ENCODE data around the gene MED12L. TPM values are rescaled to one million over a fixed set of nuclear protein-coding genes. Genes with fewer than 3 reads are reported as not detected.
A peak's percentile ranks its signal among the peaks of the same experiment; 100 is the strongest.

Gene MED12L
- total RNA-seq, 2 donors from 2014 or later: 4.4 to 5.8 TPM

DNA sequence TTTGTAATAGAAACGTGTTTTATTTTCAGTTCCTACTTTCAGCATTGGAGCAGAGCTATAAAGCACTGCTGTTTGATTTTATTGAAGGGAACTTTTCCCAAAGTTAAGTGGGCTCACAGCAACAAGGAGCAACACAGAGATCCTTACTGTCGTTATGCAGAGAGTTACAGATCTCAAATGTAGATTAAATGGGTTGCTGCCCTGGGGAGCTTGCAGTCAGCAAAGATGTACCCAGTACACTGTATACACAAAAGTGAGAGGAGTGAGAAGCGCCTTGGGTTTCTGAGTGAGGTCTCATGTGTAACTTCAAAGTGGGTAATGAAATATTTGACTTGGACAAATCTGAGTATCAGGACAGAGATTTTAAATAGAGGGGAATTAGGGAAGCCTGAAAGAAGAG, 47.7 kb downstream of the MED12L start:
- Mint-ChIP-seq H3K36me3 (ENCODE audit: insufficient read depth in 2 of 2) (no peaks in the 10 kb centered on the region), H3K27ac (no peak overlapping the region), H3K4me1 (ENCODE audit: low read depth) (peaks cover 22% of the 10 kb centered on the region), H3K27me3 (ENCODE audit: low read depth) (peaks cover 6% of the 10 kb centered on the region), H3K4me3 (peak overlapping the region in 1 of 2 donors; percentile 8), H3K9me3 (no peaks in the 10 kb centered on the region)
- ATAC-seq (replicated peaks in 1 of 2) (no peak), DNase-seq (no peak)

DNA sequence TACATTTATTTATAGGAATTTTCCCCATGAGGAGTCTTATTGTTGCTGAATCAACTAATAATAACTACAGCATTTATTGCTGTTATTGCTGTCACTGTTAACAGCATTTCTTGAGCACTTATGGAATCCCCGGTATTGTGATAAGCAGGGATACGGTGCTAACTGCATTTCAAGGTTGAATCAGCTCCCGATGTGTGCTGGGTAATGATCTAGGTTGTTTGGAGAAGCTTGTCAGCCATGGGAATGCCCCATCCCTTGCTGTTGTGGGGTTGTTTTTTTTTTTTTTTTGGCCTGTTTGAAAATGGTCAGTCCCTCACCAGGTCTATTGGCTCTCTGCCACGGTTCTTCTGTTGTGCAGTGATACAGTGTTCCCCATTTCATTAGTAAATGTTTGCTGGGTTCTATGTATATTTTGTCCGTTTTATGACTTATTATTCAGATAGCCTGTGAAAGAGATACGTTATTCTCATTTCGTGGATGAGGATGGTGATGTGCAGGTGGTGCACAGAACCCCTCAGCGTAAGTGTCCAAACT, 48.5 kb downstream of the MED12L start:
- no peaks in the 10 kb centered on the region for H3K9me3 Mint-ChIP-seq
- H3K4me3 Mint-ChIP-seq: no peak overlapping the region
- ATAC-seq (replicated peaks in 1 of 2) (no peak), DNase-seq (no peak)
- H3K27ac Mint-ChIP-seq: no peak overlapping the region
- peaks cover 6% of the 10 kb centered on the region for H3K27me3 Mint-ChIP-seq (ENCODE audit: low read depth)
- H3K4me1 Mint-ChIP-seq (ENCODE audit: low read depth): peaks cover 22% of the 10 kb centered on the region
- H3K36me3 Mint-ChIP-seq (ENCODE audit: insufficient read depth in 2 of 2): no peaks in the 10 kb centered on the region

- DNase-seq: peak; percentile 67 to 80
- ATAC-seq (replicated peaks in 1 of 2): peak; percentile 93 to 96
- peaks cover 22% of the 10 kb centered on the region for H3K4me1 Mint-ChIP-seq (ENCODE audit: low read depth)
- peak overlapping the region; percentile 40 to 57 for H3K4me3 Mint-ChIP-seq
- H3K27ac Mint-ChIP-seq: peak overlapping the region; percentile 6
- H3K9me3 Mint-ChIP-seq: no peaks in the 10 kb centered on the region
- H3K36me3 Mint-ChIP-seq (ENCODE audit: insufficient read depth in 2 of 2): no peaks in the 10 kb centered on the region
- peaks cover 6% of the 10 kb centered on the region for H3K27me3 Mint-ChIP-seq (ENCODE audit: low read depth)
Observed at GRCh38 chr3:151135541-151136337, 50.3 kb downstream of the MED12L start.

GRCh38 chr3:151142929-151143328, 57.5 kb downstream of the MED12L start:
- Mint-ChIP-seq H3K27ac (no peak overlapping the region), H3K4me3 (no peak overlapping the region), H3K9me3 (no peaks in the 10 kb centered on the region), H3K4me1 (ENCODE audit: low read depth) (peaks cover 12% of the 10 kb centered on the region), H3K27me3 (ENCODE audit: low read depth) (peaks cover 7% of the 10 kb centered on the region), H3K36me3 (ENCODE audit: insufficient read depth in 2 of 2) (no peaks in the 10 kb centered on the region)
- DNase-seq (no peak), ATAC-seq (replicated peaks in 1 of 2) (no peak)

GRCh38 chr3:151144016-151144415, 58.6 kb downstream of the MED12L start:
- Mint-ChIP-seq H3K9me3 (no peaks in the 10 kb centered on the region), H3K4me3 (no peak overlapping the region), H3K36me3 (ENCODE audit: insufficient read depth in 2 of 2) (no peaks in the 10 kb centered on the region), H3K27ac (no peak overlapping the region), H3K4me1 (ENCODE audit: low read depth) (peaks cover 12% of the 10 kb centered on the region), H3K27me3 (ENCODE audit: low read depth) (peaks cover 10% of the 10 kb centered on the region)
- ATAC-seq (replicated peaks in 1 of 2): no peak
- no peak for DNase-seq

DNA sequence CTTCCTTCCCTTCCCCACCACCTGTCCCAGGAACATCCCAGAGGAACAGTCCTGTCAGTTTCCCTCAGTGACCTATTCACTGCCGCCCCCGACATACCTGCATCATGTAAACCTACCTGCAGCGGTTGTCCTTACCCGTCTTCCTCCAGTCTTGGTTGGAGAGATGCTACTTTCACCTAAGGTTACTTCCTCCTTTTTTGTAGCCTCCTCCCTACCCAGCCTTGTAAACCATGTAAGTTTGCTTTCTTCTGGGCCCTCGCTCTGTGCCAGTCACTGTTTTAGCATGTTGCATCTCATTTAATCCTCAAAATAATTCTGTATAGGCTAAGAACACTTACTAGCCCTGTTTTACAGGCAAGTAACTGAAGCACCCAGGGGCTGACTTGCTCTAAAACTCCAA, 59.3 kb downstream of the MED12L start:
- no peak overlapping the region for H3K4me3 Mint-ChIP-seq
- H3K4me1 Mint-ChIP-seq (ENCODE audit: low read depth): peaks cover 12% of the 10 kb centered on the region
- H3K27me3 Mint-ChIP-seq (ENCODE audit: low read depth): peaks cover 12% of the 10 kb centered on the region
- H3K36me3 Mint-ChIP-seq (ENCODE audit: insufficient read depth in 2 of 2): no peaks in the 10 kb centered on the region
- H3K27ac Mint-ChIP-seq: no peak overlapping the region
- DNase-seq: no peak
- H3K9me3 Mint-ChIP-seq: no peaks in the 10 kb centered on the region
- no peak for ATAC-seq (replicated peaks in 1 of 2)

GRCh38 chr3:151145713-151146070, 60.2 kb downstream of the MED12L start:
- ATAC-seq (replicated peaks in 1 of 2) (peak in 1 of 2 donors; percentile 8), DNase-seq (no peak)
- Mint-ChIP-seq H3K4me1 (ENCODE audit: low read depth) (peaks cover 12% of the 10 kb centered on the region), H3K27me3 (ENCODE audit: low read depth) (peaks cover 12% of the 10 kb centered on the region), H3K9me3 (no peaks in the 10 kb centered on the region), H3K27ac (no peak overlapping the region), H3K4me3 (no peak overlapping the region), H3K36me3 (ENCODE audit: insufficient read depth in 2 of 2) (no peaks in the 10 kb centered on the region)

- H3K27me3 Mint-ChIP-seq (ENCODE audit: low read depth): peaks cover 12% of the 10 kb centered on the region
- peaks cover 12% of the 10 kb centered on the region for H3K4me1 Mint-ChIP-seq (ENCODE audit: low read depth)
- no peak overlapping the region for H3K4me3 Mint-ChIP-seq
- peak; percentile 56 to 58 for DNase-seq
- no peaks in the 10 kb centered on the region for H3K36me3 Mint-ChIP-seq (ENCODE audit: insufficient read depth in 2 of 2)
- peak; percentile 89 to 90 for ATAC-seq (replicated peaks in 1 of 2)
- no peaks in the 10 kb centered on the region for H3K9me3 Mint-ChIP-seq
- H3K27ac Mint-ChIP-seq: no peak overlapping the region
Observed at GRCh38 chr3:151146071-151146730, 60.7 kb downstream of the MED12L start.

- DNase-seq (no peak), ATAC-seq (replicated peaks in 1 of 2) (no peak)
- Mint-ChIP-seq H3K4me1 (ENCODE audit: low read depth) (peaks cover 12% of the 10 kb centered on the region), H3K27me3 (ENCODE audit: low read depth) (peaks cover 12% of the 10 kb centered on the region), H3K36me3 (ENCODE audit: insufficient read depth in 2 of 2) (no peaks in the 10 kb centered on the region), H3K27ac (no peak overlapping the region), H3K4me3 (peak overlapping the region in 1 of 2 donors; percentile 41), H3K9me3 (no peaks in the 10 kb centered on the region)
Observed at GRCh38 chr3:151146731-151147091, 61.2 kb downstream of the MED12L start.

DNA sequence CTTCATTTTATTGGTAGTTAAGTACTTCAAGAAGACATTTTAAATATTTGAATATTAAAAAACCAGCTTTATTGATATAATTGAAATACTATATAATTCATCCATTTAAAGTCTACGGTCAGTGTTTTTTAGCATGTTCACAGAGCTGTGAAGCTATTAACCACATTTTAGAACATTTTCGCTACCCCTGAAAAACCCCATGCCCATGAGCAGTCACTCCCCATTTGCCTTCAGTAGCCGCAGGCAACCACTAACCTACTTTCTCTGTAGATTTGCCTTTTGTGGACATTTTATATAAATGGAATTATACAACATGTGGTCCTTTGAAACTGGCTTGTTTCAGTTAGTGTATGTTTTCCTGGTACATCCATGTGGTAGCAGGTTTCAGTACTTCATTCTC, 61.8 kb downstream of the MED12L start:
- no peak for DNase-seq
- Mint-ChIP-seq H3K27me3 (ENCODE audit: low read depth) (peaks cover 6% of the 10 kb centered on the region), H3K9me3 (no peaks in the 10 kb centered on the region), H3K27ac (no peak overlapping the region), H3K4me1 (ENCODE audit: low read depth) (peaks cover 12% of the 10 kb centered on the region), H3K36me3 (ENCODE audit: insufficient read depth in 2 of 2) (no peaks in the 10 kb centered on the region), H3K4me3 (no peak overlapping the region)
- no peak for ATAC-seq (replicated peaks in 1 of 2)

DNA sequence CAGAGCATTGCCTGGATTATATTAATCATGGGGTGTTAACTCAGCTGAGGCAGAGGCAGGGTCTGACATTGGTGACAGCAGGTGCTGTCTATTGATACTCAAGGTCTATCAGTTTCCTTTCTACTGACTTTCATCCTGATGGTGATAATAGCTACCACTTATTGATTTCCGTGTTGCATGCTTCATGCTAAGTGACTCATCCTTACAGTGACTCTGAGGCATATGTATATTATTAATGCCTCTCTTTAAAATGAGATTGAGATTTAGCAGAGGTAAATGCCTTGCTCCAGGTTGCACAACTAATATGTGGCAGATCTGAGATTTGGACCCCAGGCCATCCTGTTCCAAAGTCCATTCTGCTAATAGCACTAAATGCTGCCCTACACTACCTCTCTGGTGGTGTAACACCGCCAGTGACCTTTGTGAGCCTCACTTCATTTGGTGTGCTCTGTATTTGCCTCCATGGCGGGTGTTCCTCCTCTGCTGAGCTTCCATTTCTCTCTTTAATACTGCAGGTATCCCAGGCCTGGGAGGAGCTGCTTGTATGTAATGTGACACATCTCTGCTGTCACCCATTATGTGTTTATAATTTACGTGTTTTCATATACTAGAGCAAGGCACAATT, 67.1 kb downstream of the MED12L start:
- Mint-ChIP-seq H3K4me1 (ENCODE audit: low read depth) (no peaks in the 10 kb centered on the region), H3K9me3 (no peaks in the 10 kb centered on the region), H3K36me3 (ENCODE audit: insufficient read depth in 2 of 2) (no peaks in the 10 kb centered on the region), H3K27me3 (ENCODE audit: low read depth) (peaks cover 5% of the 10 kb centered on the region), H3K4me3 (no peak overlapping the region), H3K27ac (no peak overlapping the region)
- ATAC-seq (replicated peaks in 1 of 2) (no peak), DNase-seq (no peak)

DNA sequence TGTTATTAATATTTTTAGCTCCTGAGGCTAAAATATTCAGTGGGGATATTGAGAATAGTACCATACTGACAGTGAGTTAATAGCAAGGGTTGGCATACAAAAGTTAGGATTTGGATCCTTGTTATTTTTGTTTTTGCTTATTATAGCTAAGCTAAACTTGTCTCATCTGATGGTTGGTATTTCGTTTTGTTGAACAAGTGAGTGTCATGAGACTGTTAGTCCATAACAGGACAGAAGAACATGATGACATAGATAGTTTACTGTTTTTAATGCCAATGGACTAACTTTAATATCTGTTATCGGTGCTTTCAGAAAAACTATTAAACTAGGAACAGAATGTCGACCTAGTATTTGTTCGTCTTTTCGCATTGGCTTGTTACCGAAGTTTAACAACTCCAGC, 69.1 kb downstream of the MED12L start:
- H3K36me3 Mint-ChIP-seq (ENCODE audit: insufficient read depth in 2 of 2): no peaks in the 10 kb centered on the region
- DNase-seq: no peak

DNA sequence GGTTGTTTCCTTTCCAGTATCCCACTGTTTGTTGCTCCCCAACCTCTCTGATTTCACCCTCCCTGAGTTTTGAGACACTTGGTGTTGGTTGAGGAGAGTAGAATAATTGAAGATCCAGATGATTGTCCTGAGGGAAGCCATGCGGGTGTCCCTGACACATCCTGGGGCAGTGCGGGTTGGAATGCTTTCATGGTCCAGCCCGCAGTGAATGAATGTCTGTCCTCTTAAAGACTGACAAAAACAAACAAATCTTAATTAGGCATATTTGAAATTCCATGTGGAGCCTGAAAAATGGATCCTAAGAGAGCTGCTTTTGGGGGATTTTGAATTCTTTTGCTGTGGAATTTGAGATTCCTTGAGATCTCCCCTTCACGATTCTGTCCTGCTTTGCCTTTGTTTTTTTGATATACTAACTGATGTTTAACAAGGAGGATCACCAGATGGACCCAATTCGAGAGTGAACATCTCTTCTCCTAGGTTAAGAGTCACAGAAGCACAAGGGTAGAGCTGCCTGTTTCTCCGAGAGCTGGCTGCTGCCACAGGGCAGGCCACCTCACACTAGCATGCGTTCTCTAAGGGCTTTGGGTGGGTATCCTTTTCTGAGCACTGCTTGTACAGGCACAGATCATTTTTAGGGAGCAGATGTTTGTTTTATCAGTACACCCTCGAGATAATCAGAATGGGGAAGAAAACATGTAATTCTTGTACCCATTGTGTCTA, 70.1 kb downstream of the MED12L start:
- DNase-seq: no peak
- H3K36me3 Mint-ChIP-seq (ENCODE audit: insufficient read depth in 2 of 2): no peaks in the 10 kb centered on the region
- no peak for ATAC-seq (replicated peaks in 1 of 2)
- peaks cover 2% of the 10 kb centered on the region for H3K27me3 Mint-ChIP-seq (ENCODE audit: low read depth)
- H3K4me1 Mint-ChIP-seq (ENCODE audit: low read depth): no peaks in the 10 kb centered on the region
- no peaks in the 10 kb centered on the region for H3K9me3 Mint-ChIP-seq
- no peak overlapping the region for H3K27ac Mint-ChIP-seq
- H3K4me3 Mint-ChIP-seq: no peak overlapping the region

More for the DNA sequence above, 69.1 kb downstream of the MED12L start:
- no peak for ATAC-seq (replicated peaks in 1 of 2)
- no peak overlapping the region for H3K27ac Mint-ChIP-seq
- H3K9me3 Mint-ChIP-seq: no peaks in the 10 kb centered on the region
- no peak overlapping the region for H3K4me3 Mint-ChIP-seq
- H3K27me3 Mint-ChIP-seq (ENCODE audit: low read depth): no peaks in the 10 kb centered on the region
- H3K4me1 Mint-ChIP-seq (ENCODE audit: low read depth): no peaks in the 10 kb centered on the region

Measured in activated T-cell treated with anti-CD3 and anti-CD28 coated beads, Interleukin-2, amount 50 U/mL, for 72 hours (primary cell).